ENCODE results near the gene UGT2A3. TPM values are rescaled to one million over a fixed set of nuclear protein-coding genes. Genes with fewer than 3 reads are reported as not detected.

UGT2A3 gene
- total RNA-seq, 1 experiment from 2014 or later, result 0.11 TPM

Other genes starting within 250 kb of the UGT2A3 start
- gene UGT2B10, start 135.8 kb downstream of the UGT2A3 start, total RNA-seq (2021), result 0.16 to 0.17 TPM (median 0.16 TPM) in 3 replicates
- 0.11 TPM in 1 of 3 replicates, not detected in the others for gene UGT2B7, start 144.7 kb upstream of the UGT2A3 start, total RNA-seq (2021)

Data from WTC11 (cell line).